H9 (cell line): ENCODE results near the gene COL4A2. TPM values are rescaled to one million over a fixed set of nuclear protein-coding genes. Genes with fewer than 3 reads are reported as not detected.
A peak's percentile ranks its signal among the peaks of the same experiment; 100 is the strongest.

Experiments used
- DNase-seq: peaks from one replicate; pipeline ENCODE4 v3.0.0-alpha.2; 2017
- H2AFZ ChIP-seq: one replicate; pipeline ENCODE4 v1.6.1; 2013; ENCODE audit warnings: mild to moderate bottlenecking, low read length, control low read depth, moderate library complexity
- H2AK5ac ChIP-seq: 2 replicates; pipeline ENCODE4 v1.6.1; 2013; ENCODE audit warnings: low read length, control low read depth, mixed read lengths; ENCODE audit not compliant: insufficient read length
- H2BK120ac ChIP-seq: one replicate; pipeline ENCODE4 v1.6.1; 2013; ENCODE audit warnings: low read depth, mild to moderate bottlenecking, low read length, control low read depth, inconsistent platforms; ENCODE audit not compliant: poor library complexity, severe bottlenecking
- H2BK12ac ChIP-seq: 2 replicates; pipeline ENCODE4 v1.6.1; 2013; ENCODE audit warnings: low read length, control low read depth, mixed read lengths, low read depth; ENCODE audit not compliant: insufficient read length
- H2BK15ac ChIP-seq: 2 replicates; pipeline ENCODE4 v1.6.1; 2013; ENCODE audit warnings: low read depth, low read length, control low read depth
- H2BK20ac ChIP-seq: one replicate; pipeline ENCODE4 v1.6.1; 2013; ENCODE audit warnings: low read depth, mild to moderate bottlenecking, low read length, control low read depth, inconsistent platforms; ENCODE audit not compliant: poor library complexity, severe bottlenecking
- H2BK5ac ChIP-seq: 2 replicates; pipeline ENCODE4 v1.6.1; 2013; ENCODE audit warnings: low read length, control low read depth, mixed read lengths; ENCODE audit not compliant: insufficient read length
- H3K14ac ChIP-seq: 2 replicates; pipeline ENCODE4 v1.6.1; 2013; ENCODE audit warnings: low read length, control low read depth; ENCODE audit not compliant: insufficient read depth
- H3K18ac ChIP-seq: 2 replicates; pipeline ENCODE4 v1.6.1; 2013; ENCODE audit warnings: low read depth, mild to moderate bottlenecking, mixed read lengths, low read length, control low read depth; ENCODE audit not compliant: insufficient read length
- H3K23ac ChIP-seq: 2 replicates; pipeline ENCODE4 v1.6.1; 2013; ENCODE audit warnings: low read length, control low read depth, mixed read lengths, low read depth; ENCODE audit not compliant: insufficient read length
- H3K23me2 ChIP-seq: 2 replicates; pipeline ENCODE4 v1.6.1; 2013; ENCODE audit warnings: low read depth, mild to moderate bottlenecking, mixed read lengths, low read length, control low read depth; ENCODE audit not compliant: insufficient read length, poor library complexity, severe bottlenecking
- H3K27ac ChIP-seq: 2 replicates; pipeline ENCODE4 v1.5.1; 2013; ENCODE audit warnings: low read length, control low read depth, mixed read lengths, low read depth; ENCODE audit not compliant: insufficient read length
- H3K27me3 ChIP-seq: 2 replicates; pipeline ENCODE4 v1.6.1; 2013; ENCODE audit warnings: low read length, control low read depth, inconsistent platforms; ENCODE audit not compliant: insufficient read depth
- H3K4ac ChIP-seq: 2 replicates; pipeline ENCODE4 v1.6.1; 2013; ENCODE audit warnings: low read depth, mild to moderate bottlenecking, control low read depth, inconsistent platforms, low read length, moderate library complexity
- H3K4me1 ChIP-seq: 2 replicates; pipeline ENCODE4 v1.6.1; 2013; ENCODE audit warnings: low read length, control low read depth, inconsistent platforms; ENCODE audit not compliant: insufficient read depth
- H3K4me2 ChIP-seq: 2 replicates; pipeline ENCODE4 v1.6.1; 2013; ENCODE audit warnings: low read length, control low read depth, mixed read lengths; ENCODE audit not compliant: insufficient read length, insufficient read depth
- H3K56ac ChIP-seq: 2 replicates; pipeline ENCODE4 v1.6.1; 2013; ENCODE audit warnings: low read depth, mild to moderate bottlenecking, mixed read lengths, low read length, control low read depth; ENCODE audit not compliant: insufficient read length
- H3K79me1 ChIP-seq: 2 replicates; pipeline ENCODE4 v1.6.1; 2013; ENCODE audit warnings: low read depth, mild to moderate bottlenecking, moderate library complexity, low read length, control low read depth, inconsistent platforms; ENCODE audit not compliant: insufficient read depth, poor library complexity, severe bottlenecking
- H3K79me2 ChIP-seq: 2 replicates; pipeline ENCODE4 v1.6.1; 2013; ENCODE audit warnings: low read length, control low read depth, inconsistent platforms; ENCODE audit not compliant: insufficient read depth
- H3K9ac ChIP-seq: 2 replicates; pipeline ENCODE4 v1.6.1; 2013; ENCODE audit warnings: low read length, control low read depth, mixed read lengths; ENCODE audit not compliant: insufficient read length; ENCODE audit errors: extremely low read depth
- H3K9me3 ChIP-seq: one replicate; pipeline ENCODE4 v1.6.1; 2013; ENCODE audit warnings: low read depth, low read length, inconsistent platforms; ENCODE audit not compliant: control insufficient read depth
- H3T11ph ChIP-seq: one replicate; pipeline ENCODE4 v1.6.1; 2013; ENCODE audit warnings: mild to moderate bottlenecking, low read length, control low read depth, inconsistent platforms
- H4K20me1 ChIP-seq: one replicate; pipeline ENCODE4 v1.6.1; 2013; ENCODE audit not compliant: control insufficient read depth, insufficient read length, insufficient read depth
- H4K5ac ChIP-seq: 2 replicates; pipeline ENCODE4 v1.6.1; 2013; ENCODE audit warnings: low read depth, mild to moderate bottlenecking, mixed read lengths, low read length, control low read depth; ENCODE audit not compliant: insufficient read length
- H4K8ac ChIP-seq: replicated peaks from 2 replicates; pipeline ENCODE4 v1.6.1; 2013; ENCODE audit warnings: low read length, control low read depth, mixed read lengths, low read depth; ENCODE audit not compliant: insufficient read length
- H4K91ac ChIP-seq: 2 replicates; pipeline ENCODE4 v1.6.1; 2013; ENCODE audit warnings: low read depth, mild to moderate bottlenecking, moderate library complexity, mixed read lengths, low read length, control low read depth; ENCODE audit not compliant: insufficient read length
- H3K27ac Mint-ChIP-seq, 3 experiments: 2 replicates in 2 of 3; 3 replicates in 1 of 3; pipeline ENCODE4 v1.8.0; 2020 to 2021; ENCODE audit warnings: mixed read lengths in 3 of 3, mild to moderate bottlenecking in 1 of 3, moderate library complexity in 1 of 3
- H3K27me3 Mint-ChIP-seq: 2 replicates; pipeline ENCODE4 v1.8.0; 2021; ENCODE audit warnings: low read depth, mild to moderate bottlenecking, moderate library complexity, mixed read lengths
- H3K36me3 Mint-ChIP-seq, 3 experiments: 2 replicates in 2 of 3; 3 replicates in 1 of 3; pipeline ENCODE4 v1.8.0; 2020 to 2021; ENCODE audit warnings: low read depth in 3 of 3, mixed read lengths in 3 of 3; ENCODE audit not compliant: insufficient read depth in 1 of 3
- H3K4me1 Mint-ChIP-seq, 2 experiments: 2 replicates each; pipeline ENCODE4 v1.8.0; 2020; ENCODE audit warnings: mixed read lengths in 2 of 2
- H3K4me3 Mint-ChIP-seq, 2 experiments: 2 replicates in 1 of 2; 3 replicates in 1 of 2; pipeline ENCODE4 v1.8.0; 2020 to 2021; ENCODE audit warnings: mild to moderate bottlenecking in 2 of 2, mixed read lengths in 2 of 2, moderate library complexity in 1 of 2
- H3K9me3 Mint-ChIP-seq, 2 experiments: 2 replicates in 1 of 2; 3 replicates in 1 of 2; pipeline ENCODE4 v1.8.0; 2020; ENCODE audit warnings: mild to moderate bottlenecking in 2 of 2, mixed read lengths in 2 of 2, moderate library complexity in 1 of 2
- WGBS: extraction: QIAGEN DNeasy Blood & Tissue Kit; methylation state at CpG from one replicate; pipeline ENCODE4 v1.1.7; 2013; ENCODE audit warnings: missing lambda C conversion rate, low lambda C conversion rate, mixed read lengths; ENCODE audit not compliant: insufficient read length; ENCODE audit errors: extremely low coverage; 5-methylcytosine and 5-hydroxymethylcytosine counted together
- total RNA-seq: library from RNA; stranded (reverse); gene quantifications from 2 replicates; pipeline ENCODE4 v1.2.1, GENCODE V29; 2021
- TF ChIP-seq, protein P1 (sequence below): fragments of 200-600 bp; sonication (generic); conservative IDR thresholded peaks from 3 replicates; pipeline ENCODE4 v1.8.0; 2021; ENCODE audit warnings: antibody characterized with exemption, mild to moderate bottlenecking

Gene COL4A2
- total RNA-seq, 1 experiment from 2014 or later: 76.5 TPM

DNA sequence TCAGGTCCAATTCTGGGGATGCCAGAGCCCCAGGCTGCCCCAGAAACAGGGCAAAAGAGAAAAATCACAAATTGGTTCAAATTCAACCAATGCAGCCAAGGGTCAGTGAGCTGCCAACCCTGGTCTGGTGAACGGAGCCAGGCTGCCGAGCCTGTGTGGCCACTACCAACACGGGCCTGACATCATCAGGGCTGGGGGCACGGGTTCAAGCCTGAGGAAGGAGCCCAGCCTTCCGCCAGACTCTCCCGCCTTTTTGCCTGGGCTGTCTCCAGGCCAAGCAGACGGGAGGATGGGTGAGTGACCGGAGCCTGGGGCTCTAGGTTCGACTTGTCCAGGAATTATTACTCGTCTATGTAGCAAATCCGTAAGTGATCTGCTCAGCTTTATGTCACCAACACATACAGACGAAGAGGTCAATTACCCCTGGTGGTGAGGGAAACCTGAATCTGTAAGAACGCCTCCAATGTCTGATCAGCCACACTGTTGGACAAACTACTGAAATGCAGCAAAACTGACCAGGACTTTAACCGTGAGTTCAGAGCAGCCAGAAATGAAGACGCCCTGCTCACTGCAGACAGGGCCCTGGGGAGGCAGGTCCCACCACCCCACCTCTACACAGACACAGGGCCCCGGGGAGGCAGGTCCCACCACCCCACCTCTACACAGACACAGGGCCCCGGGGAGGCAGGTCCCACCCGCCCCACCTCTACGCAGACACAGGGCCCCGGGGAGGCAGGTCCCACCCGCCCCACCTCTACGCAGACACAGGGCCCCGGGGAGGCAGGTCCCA lies 222.6 kb downstream of the COL4A2 start:
- Histone ChIP-seq H4K91ac (no peak overlapping the region), H3K79me2 (peaks cover 3% of the 10 kb centered on the region; the same call in 1 of the 2 replicates), H2BK12ac (no peak overlapping the region), H2BK20ac (no peak overlapping the region), H2BK5ac (no peak overlapping the region), H4K8ac (no peak overlapping the region), H3K4ac (no peak overlapping the region), H3T11ph (no peak overlapping the region), H3K79me1 (peaks cover 4% of the 10 kb centered on the region), H3K27ac (no peak overlapping the region), H3K23me2 (no peaks in the 10 kb centered on the region), H3K23ac (no peak overlapping the region), H2BK15ac (no peak overlapping the region), H3K56ac (no peak overlapping the region), H4K5ac (no peak overlapping the region), H3K9ac (no peak overlapping the region), H2AFZ (no peak overlapping the region), H2BK120ac (no peak overlapping the region), H4K20me1 (no peaks in the 10 kb centered on the region), H3K18ac (no peak overlapping the region), H3K14ac (no peak overlapping the region), H2AK5ac (no peak overlapping the region), H3K4me1 (peaks cover 2% of the 10 kb centered on the region; the same call in 1 of the 2 replicates), H3K27me3 (no peaks in the 10 kb centered on the region), H3K9me3 (no peaks in the 10 kb centered on the region), H3K4me2 (no peak overlapping the region)
- H3K36me3 Mint-ChIP-seq: no peaks in the 10 kb centered on the region; a peak in 2 of 7 replicates
- no peak for DNase-seq
- no peaks in the 10 kb centered on the region for H3K27me3 Mint-ChIP-seq
- TF ChIP-seq, protein P1, sequence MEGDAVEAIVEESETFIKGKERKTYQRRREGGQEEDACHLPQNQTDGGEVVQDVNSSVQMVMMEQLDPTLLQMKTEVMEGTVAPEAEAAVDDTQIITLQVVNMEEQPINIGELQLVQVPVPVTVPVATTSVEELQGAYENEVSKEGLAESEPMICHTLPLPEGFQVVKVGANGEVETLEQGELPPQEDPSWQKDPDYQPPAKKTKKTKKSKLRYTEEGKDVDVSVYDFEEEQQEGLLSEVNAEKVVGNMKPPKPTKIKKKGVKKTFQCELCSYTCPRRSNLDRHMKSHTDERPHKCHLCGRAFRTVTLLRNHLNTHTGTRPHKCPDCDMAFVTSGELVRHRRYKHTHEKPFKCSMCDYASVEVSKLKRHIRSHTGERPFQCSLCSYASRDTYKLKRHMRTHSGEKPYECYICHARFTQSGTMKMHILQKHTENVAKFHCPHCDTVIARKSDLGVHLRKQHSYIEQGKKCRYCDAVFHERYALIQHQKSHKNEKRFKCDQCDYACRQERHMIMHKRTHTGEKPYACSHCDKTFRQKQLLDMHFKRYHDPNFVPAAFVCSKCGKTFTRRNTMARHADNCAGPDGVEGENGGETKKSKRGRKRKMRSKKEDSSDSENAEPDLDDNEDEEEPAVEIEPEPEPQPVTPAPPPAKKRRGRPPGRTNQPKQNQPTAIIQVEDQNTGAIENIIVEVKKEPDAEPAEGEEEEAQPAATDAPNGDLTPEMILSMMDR: no peak
- peak overlapping the region in 1 of 3 experiments; percentile 65; a peak in 2 of 7 replicates for H3K27ac Mint-ChIP-seq
- H3K9me3 Mint-ChIP-seq: no peaks in the 10 kb centered on the region
- H3K4me3 Mint-ChIP-seq: no peak overlapping the region
- H3K4me1 Mint-ChIP-seq: peaks cover 45 to 55% of the 10 kb centered on the region in 2 experiments
- no CpG with 5 or more reads among the region's 23 CpGs for WGBS
